Upper lobe of right lung (tissue), 1 donor: ENCODE results near the gene TSNAX. TPM values are rescaled to one million over a fixed set of nuclear protein-coding genes. Genes with fewer than 3 reads are reported as not detected.

Experiments used
- ATAC-seq: fragments of 200-7000 bp; cut with Tn5 transposase; one replicate; pipeline ENCODE4 v1.9.1; 2020; ENCODE audit warnings: mild to moderate bottlenecking, moderate library complexity
- DNase-seq: peaks from one replicate; pipeline ENCODE4 v3.0.0-alpha.2; 2020
- H3K27ac ChIP-seq: fragments of 200-600 bp; one replicate; pipeline ENCODE4 v1.8.0; 2022
- H3K27me3 ChIP-seq: fragments of 200-600 bp; one replicate; pipeline ENCODE4 v1.8.0; 2022; ENCODE audit warnings: mild to moderate bottlenecking
- H3K36me3 ChIP-seq: fragments of 200-600 bp; one replicate; pipeline ENCODE4 v1.8.0; 2022
- H3K4me1 ChIP-seq: fragments of 200-600 bp; one replicate; pipeline ENCODE4 v1.8.0; 2022
- H3K4me3 ChIP-seq: fragments of 200-600 bp; one replicate; pipeline ENCODE4 v1.8.0; 2022; ENCODE audit warnings: mild to moderate bottlenecking
- H3K9me3 ChIP-seq: fragments of 200-600 bp; one replicate; pipeline ENCODE4 v1.8.0; 2022
- CTCF ChIP-seq: fragments of 200-600 bp; IDR thresholded peaks from one replicate; pipeline ENCODE4 v1.8.0; 2022; ENCODE audit warnings: antibody characterized with exemption
- intact Hi-C: fragments of 100-400 bp; cut with DNase I; formaldehyde crosslinking; loops from one replicate; pipeline ENCODE4 v1.11.0; 2022
- total RNA-seq: library from RNA; stranded (reverse); fragmentation: NEBNext Ultra II Directional; extraction: Animal tissue kit (Norgen Biotek cat#: 25700); gene quantifications from one replicate; pipeline ENCODE4 v1.2.1, GENCODE V29; 2021
- donor health status: DM: no; HTN: yes; CAD: no; lungs with severe emphysema.

The TSNAX gene
- total RNA-seq, 1 donor from 2014 or later = 36.0 TPM

GRCh38 chr1:231605149-231606100, 77.0 kb downstream of the TSNAX start:
- H3K9me3 ChIP-seq = no peaks in the 10 kb centered on the region
- H3K4me3 ChIP-seq = no peak overlapping the region
- intact Hi-C loops = no loop called here
- no peak for TF ChIP-seq CTCF
- H3K27ac ChIP-seq = no peak overlapping the region
- no peak for ATAC-seq
- H3K27me3 ChIP-seq = no peaks in the 10 kb centered on the region
- H3K4me1 ChIP-seq = peaks cover 15% of the 10 kb centered on the region
- no peaks in the 10 kb centered on the region for H3K36me3 ChIP-seq
- no peak for DNase-seq

- Histone ChIP-seq H3K27ac (no peak overlapping the region), H3K4me3 (no peak overlapping the region), H3K4me1 (peaks cover 5% of the 10 kb centered on the region), H3K27me3 (no peaks in the 10 kb centered on the region), H3K9me3 (no peaks in the 10 kb centered on the region), H3K36me3 (no peaks in the 10 kb centered on the region)
- intact Hi-C loops = no loop called here
- ATAC-seq = no peak
- TF ChIP-seq CTCF = no peak
- DNase-seq = no peak
Measured at GRCh38 chr1:231606712-231607111, 78.2 kb downstream of the TSNAX start.

- H3K27ac ChIP-seq = no peak overlapping the region
- H3K9me3 ChIP-seq = no peaks in the 10 kb centered on the region
- intact Hi-C loops = no loop called here
- H3K27me3 ChIP-seq = no peaks in the 10 kb centered on the region
- DNase-seq (no peak), ATAC-seq (peak; percentile 44)
- no peak overlapping the region for H3K4me3 ChIP-seq
- H3K4me1 ChIP-seq = peaks cover 6% of the 10 kb centered on the region
- TF ChIP-seq CTCF = no peak
- H3K36me3 ChIP-seq = no peaks in the 10 kb centered on the region
Measured at GRCh38 chr1:231610388-231610787, 81.9 kb downstream of the TSNAX start.

- DNase-seq = no peak
- Histone ChIP-seq H3K36me3 (no peaks in the 10 kb centered on the region), H3K4me3 (no peak overlapping the region), H3K27ac (no peak overlapping the region), H3K4me1 (peaks cover 6% of the 10 kb centered on the region), H3K9me3 (no peaks in the 10 kb centered on the region), H3K27me3 (no peaks in the 10 kb centered on the region)
- no peak for TF ChIP-seq CTCF
- ATAC-seq = no peak
- intact Hi-C loops = no loop called here
Measured at GRCh38 chr1:231611111-231611510, 82.6 kb downstream of the TSNAX start.

- no peak overlapping the region for H3K27ac ChIP-seq
Measured at GRCh38 chr1:231611851-231612250, 83.4 kb downstream of the TSNAX start.

More at GRCh38 chr1:231611851-231612250, 83.4 kb downstream of the TSNAX start:
- Histone ChIP-seq H3K9me3 (no peaks in the 10 kb centered on the region), H3K36me3 (no peaks in the 10 kb centered on the region), H3K4me3 (no peak overlapping the region), H3K4me1 (peaks cover 6% of the 10 kb centered on the region), H3K27me3 (no peaks in the 10 kb centered on the region)
- ATAC-seq = no peak
- DNase-seq = no peak
- no peak for TF ChIP-seq CTCF
- intact Hi-C loops = no loop called here
